Astrocyte of the cerebellum (primary cell): ENCODE data around the gene C2.

Source experiments
- DNase-seq: peaks from one replicate; pipeline ENCODE4 v3.0.0-alpha.2; 2011; ENCODE audit warnings: low read depth
- H3K4me3 ChIP-seq: 2 replicates; pipeline ENCODE4 v1.5.1; 2011; ENCODE audit warnings: mild to moderate bottlenecking, low read depth, low read length, moderate library complexity
- in situ Hi-C: cut with HindIII; loops from 2 replicates; pipeline ENCODE4 v1.10.0; 2017; ENCODE audit warnings: low sequenced_read_pairs
- TF ChIP-seq, protein P1 (sequence below): IDR thresholded peaks from 2 replicates; pipeline ENCODE4 v1.5.1; 2012; ENCODE audit warnings: low read length, low read depth, moderate library complexity, mild to moderate bottlenecking; ENCODE audit errors: missing control alignments

The C2 gene

DNA sequence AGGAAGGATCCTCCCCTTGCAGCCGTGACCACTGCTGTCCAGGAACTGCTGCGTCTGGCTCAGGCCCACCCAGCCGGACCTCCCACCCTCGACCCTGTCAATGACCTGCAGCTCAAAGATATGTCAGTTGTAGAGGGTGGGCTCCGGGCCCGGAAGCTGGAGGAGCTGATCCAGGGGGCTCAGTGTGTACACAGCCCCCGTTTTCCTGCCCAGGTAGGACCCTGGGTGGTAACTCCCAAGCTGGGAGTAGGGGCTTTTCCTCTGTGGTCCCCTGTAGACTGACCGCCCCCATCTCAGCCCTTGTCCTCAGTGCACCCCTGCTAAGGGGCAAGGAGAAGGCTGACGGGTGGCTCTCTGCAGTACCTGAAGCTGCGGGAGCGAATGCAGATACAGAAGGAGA, 40.8 kb downstream of the C2 start:
- in situ Hi-C loops, result no loop called here
- H3K4me3 ChIP-seq, result no peak overlapping the region

DNA sequence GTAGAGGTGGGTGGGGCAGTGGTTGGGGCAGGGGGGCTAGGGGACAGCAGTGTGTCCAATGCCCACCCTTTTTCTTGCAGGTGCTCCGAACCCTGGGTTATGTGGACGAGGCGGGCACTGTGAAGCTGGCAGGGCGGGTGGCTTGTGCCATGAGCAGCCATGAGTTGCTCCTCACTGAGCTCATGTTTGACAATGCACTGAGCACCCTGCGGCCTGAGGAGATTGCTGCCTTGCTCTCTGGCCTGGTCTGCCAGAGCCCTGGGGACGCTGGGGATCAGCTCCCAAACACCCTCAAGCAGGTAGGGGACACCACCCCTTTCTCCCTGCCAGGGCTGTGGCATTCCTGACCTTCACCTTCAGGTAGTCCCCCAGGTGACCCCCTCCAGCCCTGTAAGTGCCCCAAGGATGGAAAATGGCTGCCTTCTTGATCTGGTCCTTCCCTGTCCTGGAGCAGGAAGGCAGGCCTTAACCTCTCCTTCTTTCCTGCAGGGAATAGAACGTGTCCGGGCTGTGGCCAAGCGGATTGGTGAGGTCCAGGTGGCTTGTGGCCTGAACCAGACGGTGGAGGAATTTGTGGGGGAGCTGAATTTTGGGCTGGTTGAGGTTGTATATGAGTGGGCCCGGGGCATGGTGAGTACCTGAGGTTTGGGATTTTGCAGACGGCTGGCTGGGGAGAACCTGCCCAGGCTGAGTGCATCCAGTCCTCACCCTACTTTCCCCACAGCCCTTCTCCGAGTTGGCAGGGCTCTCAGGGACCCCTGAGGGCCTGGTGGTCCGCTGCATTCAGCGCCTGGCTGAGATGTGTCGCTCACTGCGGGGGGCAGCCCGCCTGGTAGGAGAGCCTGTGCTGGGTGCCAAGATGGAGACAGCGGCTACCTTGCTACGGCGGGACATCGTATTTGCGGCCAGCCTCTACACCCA, 41.5 kb downstream of the C2 start:
- no peak for DNase-seq
- TF ChIP-seq, protein P1, sequence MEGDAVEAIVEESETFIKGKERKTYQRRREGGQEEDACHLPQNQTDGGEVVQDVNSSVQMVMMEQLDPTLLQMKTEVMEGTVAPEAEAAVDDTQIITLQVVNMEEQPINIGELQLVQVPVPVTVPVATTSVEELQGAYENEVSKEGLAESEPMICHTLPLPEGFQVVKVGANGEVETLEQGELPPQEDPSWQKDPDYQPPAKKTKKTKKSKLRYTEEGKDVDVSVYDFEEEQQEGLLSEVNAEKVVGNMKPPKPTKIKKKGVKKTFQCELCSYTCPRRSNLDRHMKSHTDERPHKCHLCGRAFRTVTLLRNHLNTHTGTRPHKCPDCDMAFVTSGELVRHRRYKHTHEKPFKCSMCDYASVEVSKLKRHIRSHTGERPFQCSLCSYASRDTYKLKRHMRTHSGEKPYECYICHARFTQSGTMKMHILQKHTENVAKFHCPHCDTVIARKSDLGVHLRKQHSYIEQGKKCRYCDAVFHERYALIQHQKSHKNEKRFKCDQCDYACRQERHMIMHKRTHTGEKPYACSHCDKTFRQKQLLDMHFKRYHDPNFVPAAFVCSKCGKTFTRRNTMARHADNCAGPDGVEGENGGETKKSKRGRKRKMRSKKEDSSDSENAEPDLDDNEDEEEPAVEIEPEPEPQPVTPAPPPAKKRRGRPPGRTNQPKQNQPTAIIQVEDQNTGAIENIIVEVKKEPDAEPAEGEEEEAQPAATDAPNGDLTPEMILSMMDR, result no peak
- no peak overlapping the region for H3K4me3 ChIP-seq
- in situ Hi-C loops, result no loop called here

More for the DNA sequence above, 40.8 kb downstream of the C2 start:
- no peak for DNase-seq
- TF ChIP-seq, protein P1, result no peak

DNA sequence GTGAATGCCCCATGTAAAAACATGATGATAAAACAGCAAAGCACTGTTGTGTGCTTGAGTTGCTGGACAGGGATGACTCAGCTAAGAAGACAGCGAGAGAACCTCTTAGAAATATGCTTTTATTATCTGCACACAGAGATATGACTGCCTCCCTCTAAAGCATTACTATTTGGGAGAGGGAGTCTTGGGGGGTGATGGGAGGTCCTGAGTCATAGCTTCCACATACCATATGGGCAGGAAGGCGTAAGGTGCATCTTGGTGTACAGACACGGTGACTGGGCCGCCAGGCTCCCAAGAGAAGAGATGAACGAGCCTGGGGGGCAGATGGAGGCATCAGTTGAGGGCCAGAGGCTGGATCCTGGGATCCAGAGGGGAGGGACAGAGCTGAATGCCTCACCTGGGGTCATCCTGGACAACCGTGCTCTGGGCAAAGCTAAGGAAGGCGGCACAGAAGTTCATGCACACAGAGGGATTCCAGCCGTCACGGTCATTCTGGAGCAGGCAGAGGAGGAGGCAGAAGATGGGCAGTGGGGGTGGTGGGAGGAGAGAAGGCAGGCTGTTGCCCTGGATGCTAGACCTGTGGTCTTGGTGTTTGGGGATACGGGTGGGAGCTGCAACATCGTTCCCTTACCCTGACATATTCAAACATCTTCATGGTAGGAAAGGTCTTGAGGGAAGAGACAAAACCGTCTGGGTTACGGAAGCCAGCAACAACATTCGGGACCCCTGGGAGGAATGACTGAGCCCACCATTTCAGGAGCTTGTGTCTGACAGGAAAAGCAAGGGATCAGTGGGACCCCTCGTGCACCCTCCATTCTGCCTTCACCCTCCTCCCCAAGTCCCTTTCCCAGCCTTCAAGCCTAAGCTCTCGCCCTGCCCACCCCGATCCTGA, 42.4 kb downstream of the C2 start:
- in situ Hi-C loops, result no loop called here

DNA sequence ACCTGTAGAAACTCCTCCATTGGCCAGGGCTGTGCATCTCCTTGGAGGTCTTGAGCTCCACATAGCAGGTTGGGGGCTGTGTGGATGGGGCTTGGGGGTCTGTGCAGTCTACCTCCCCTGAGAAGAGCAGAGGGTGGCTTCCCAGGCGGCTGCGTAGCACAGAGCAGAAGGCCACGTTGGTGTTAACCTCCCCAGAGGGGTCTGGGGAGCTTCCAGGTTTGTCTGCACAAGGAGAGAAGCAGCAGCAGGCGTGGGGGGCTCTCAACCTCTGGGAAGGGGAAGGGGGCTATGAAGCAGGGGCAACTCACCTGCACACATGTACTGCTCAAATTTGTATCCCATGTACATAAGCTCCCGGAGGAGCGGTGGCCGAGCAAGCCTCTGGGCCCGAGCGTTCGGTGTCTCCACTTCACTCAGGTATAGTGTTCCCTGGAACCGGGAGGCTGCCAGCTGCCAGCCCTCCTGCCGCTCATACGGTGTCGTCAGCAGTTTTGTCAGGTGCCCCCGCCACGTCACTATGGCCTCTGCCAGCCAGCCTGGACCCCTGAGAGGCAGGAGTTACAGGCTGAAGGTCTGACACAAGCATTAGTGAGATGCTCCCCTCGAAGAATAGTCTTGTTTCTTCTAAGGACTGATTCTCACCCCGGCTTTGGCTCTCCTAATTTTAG, 43.2 kb downstream of the C2 start:
- H3K4me3 ChIP-seq, result peak overlapping the region; percentile 72
- TF ChIP-seq, protein P1, result no peak
- in situ Hi-C loops, result no loop called here
- no peak for DNase-seq

More for the DNA sequence above, 42.4 kb downstream of the C2 start:
- peak overlapping the region; percentile 72 for H3K4me3 ChIP-seq
- TF ChIP-seq, protein P1, result no peak
- DNase-seq, result no peak

DNA sequence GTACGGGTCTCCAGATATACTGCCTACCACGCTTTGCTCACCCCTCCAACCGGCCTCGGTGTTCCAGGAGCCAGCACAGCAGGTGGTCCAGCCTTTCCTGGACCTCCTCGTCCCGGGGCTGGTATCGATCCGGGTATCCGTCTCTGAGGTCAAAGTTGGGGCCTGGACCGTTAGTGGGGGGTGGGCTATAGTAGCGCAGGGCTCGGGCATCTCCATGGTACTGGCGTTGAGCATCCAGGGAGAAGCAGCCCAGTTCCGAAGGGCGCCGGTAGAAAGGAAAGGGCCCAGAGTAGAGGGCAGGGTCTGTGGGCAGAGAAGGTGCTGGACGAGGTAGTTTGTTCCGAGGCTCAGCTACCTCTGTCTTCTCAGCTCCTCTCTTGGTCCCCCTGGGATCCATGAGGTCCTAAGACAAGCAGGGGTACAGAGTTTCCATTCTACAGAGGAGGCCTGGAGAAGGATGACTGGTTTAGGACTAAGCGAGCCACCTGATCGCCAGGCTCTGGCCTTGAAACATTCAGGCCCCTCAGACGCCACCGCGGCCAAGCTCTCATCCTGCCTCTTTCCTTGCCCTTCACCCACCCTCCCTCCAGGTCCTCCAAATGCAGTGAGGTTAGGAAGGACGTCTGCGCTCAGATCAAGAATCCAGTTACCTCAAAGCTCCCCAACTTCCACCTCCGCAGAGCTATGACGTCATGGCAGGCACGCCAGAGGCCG, 43.9 kb downstream of the C2 start:
- in situ Hi-C loops, result no loop called here
- peak overlapping the region; percentile 72 for H3K4me3 ChIP-seq
- TF ChIP-seq, protein P1, result no peak
- DNase-seq, result no peak
